ENCODE data around the gene IVD.

DNA sequence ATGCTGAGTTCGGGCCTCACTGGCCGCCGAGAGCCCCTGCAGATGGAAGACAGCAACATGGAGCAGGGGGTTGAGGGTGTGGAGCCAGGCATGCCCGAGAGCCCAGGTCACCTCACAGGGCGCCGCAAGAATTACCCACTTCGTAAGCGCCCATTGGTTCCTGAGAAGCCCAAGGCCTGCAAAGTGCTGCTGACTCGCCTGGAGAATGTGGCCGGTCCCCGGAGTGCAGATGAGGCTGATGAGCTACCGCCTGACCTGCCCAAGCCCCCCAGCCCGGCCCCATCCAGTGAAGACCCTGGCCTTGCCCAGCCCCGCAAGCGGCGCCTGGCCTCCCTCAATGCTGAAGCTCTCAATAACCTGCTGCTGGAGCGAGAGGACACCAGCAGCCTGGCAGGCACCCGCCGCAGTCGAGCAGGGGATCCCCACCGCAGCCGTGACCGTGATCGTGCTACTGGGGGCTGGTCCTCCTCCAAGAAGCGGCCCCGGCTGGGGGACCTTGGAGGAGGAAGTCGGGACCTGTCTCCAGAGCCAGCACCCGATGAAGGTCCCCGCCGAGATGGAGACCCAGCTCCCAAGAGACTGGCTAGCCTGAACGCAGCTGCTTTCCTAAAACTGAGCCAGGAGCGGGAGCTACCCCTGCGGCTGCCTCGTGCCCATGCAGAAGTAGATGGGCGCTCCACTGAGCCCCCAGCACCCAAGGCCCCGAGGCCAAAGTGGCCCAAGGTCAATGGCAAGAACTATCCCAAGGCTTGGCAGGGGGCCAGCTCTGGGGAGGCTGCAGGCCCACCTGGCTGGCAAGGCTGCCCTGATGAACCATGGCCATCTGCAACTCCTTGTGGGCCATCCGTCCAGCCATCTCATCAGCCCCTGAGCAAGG lies 53.1 kb downstream of the IVD start:
- TF ChIP-seq CTCF (IDR thresholded peaks at IDR 0.05; ENCODE audit: poor library complexity, severe bottlenecking): no peak
- no peak for TF ChIP-seq EP300 (conservative IDR thresholded peaks at IDR 0.05; ENCODE audit: poor library complexity, severe bottlenecking)
- no peak for TF ChIP-seq REST (IDR thresholded peaks at IDR 0.05; ENCODE audit: borderline replicate concordance)
- no peak for TF ChIP-seq EZH2 (IDR thresholded peaks at IDR 0.05; ENCODE audit: borderline replicate concordance, insufficient read depth, low read length, poor library complexity, severe bottlenecking)
- no peak for TF ChIP-seq MXI1 (conservative IDR thresholded peaks at IDR 0.05; ENCODE audit: poor library complexity, severe bottlenecking)
- TF ChIP-seq SMC3 (conservative IDR thresholded peaks at IDR 0.05; ENCODE audit: poor library complexity): no peak
- no peak for TF ChIP-seq TAF1 (IDR thresholded peaks at IDR 0.05; ENCODE audit: low read depth)
- TF ChIP-seq POLR2AphosphoS5 (IDR thresholded peaks at IDR 0.05): no peak

Measured in neural cell (in vitro differentiated cells).